Stimulated activated CD8-positive, alpha-beta memory T cell treated with anti-CD3 and anti-CD28 coated beads, Interleukin-12 subunit alpha, Interleukin-12 subunit beta, amount 100 ng/mL, for 1 hour (primary cell): ENCODE measurements around the gene SCMH1.

Source experiments
- DNase-seq: peaks from one replicate; pipeline ENCODE4 v3.0.0-alpha.2; 2020; ENCODE audit warnings: low read depth

Gene SCMH1

GRCh38 chr1:41097105-41097504 lies 145.0 kb downstream of the SCMH1 start:
- no peak for DNase-seq

DNA sequence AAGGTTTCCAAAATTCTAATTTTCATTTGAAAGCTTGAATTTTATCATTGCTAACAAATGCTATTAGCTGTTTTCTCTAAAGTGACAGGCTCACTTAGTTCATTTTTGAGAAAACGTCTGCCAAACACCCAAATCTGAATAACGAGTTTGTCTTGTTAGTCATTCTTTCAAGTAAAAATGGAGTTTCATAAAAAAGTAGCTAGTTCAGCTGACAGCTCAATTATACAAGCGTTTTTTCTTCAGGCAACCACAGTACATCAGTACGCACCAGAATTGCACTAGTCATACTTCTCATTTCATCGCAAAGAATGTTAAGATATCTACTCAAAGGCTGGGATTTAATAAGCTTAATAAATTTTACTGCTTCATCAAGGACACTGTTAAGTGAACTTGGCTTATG lies 148.3 kb downstream of the SCMH1 start:
- DNase-seq: no peak

- no peak for DNase-seq
Observed at GRCh38 chr1:41086921-41087320, 155.2 kb downstream of the SCMH1 start.

DNA sequence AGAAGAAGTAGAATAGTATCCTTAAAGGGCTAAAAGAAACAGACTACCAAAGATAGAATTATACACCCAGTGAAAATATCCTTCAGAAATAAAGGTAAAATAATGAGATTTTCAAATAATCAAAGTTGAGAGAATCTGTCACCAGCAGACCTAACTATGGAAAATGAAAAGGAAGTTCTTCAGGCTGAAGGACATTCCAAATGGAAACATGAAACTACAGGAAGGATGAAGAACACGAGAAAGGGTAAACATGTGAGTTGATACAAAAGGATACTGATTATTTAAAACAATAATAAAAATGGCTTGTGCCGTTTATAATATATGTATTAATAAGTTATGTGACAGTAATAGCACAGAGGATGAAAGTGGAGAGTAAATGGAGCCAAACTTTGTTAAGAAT lies 163.5 kb downstream of the SCMH1 start:
- DNase-seq: no peak

GRCh38 chr1:41078193-41078592 lies 163.9 kb downstream of the SCMH1 start:
- DNase-seq: no peak

DNA sequence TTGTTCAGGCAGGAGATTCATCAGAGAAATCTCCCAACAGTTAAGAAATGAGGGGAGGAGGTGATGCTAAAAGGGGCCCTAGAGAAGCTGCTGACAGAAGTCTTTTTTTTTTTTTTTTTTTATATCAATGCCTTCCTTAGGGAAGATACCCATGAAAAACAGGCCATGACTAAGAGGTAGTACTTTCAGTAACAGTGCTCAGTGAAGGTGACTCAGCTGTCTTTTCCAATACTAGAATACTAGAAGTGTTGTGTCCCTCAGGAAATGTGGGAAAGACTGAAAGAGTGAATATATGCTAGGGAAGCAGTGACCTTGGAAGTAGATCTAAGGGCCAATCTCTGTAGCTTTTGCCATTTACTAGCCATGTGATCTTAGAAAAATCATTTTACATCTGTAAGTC lies 168.1 kb downstream of the SCMH1 start:
- no peak for DNase-seq

DNA sequence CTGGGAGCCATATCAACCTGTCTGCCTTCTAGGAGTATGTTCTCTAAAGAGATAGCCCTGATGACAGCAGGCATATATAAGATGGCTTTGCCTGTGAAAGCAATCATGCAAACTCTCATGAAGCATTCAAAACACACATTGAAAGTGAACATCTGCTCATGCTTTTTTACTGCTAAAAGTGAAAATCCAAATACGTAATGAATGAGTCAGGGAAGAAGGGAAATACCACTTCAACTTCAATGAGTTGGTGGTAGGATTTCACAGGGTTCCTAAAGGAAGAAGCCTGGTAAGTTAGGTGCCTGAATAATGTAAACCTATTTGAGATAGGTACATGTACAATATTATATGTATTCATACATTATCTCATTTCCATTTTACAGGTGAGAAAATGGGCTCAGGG lies 170.1 kb downstream of the SCMH1 start:
- no peak for DNase-seq

DNA sequence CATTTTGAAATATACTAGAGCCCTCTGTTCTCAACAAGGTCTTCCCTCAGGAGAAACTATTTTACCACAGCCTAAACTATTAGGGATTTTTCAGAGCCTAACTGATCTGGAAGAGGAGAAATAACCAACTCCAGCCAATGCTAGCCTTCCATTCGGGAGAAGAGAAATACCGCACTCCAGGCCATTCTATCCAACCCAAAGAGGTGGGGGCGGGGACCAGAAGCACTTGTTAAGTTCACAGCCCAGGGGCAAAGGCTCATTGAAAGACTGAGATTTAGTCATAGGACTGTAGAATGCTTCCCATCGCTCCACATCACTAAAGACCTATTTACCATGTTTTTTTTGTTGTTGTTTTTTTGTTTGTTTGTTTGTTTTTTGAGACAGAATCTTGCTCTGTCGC lies 185.2 kb downstream of the SCMH1 start:
- no peak for DNase-seq

DNA sequence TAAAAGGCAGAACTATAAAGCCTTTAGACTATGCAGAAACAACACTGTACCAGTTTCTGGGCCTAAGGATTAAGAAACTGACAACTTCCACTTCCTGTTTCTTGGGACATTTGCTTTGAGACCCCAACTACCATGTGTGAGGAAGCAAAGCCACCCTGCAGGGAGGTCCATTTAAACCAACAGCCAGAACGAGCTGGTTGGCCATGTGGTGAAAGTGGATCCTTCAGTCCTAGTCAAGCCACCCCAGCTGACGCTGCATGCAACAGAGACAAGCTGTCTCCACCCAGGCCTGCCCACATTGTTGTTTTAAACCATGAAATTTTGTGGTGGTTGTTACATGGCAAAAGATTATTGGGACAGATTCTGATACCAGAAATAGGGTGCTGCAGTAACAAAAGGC lies 188.8 kb downstream of the SCMH1 start:
- no peak for DNase-seq

DNA sequence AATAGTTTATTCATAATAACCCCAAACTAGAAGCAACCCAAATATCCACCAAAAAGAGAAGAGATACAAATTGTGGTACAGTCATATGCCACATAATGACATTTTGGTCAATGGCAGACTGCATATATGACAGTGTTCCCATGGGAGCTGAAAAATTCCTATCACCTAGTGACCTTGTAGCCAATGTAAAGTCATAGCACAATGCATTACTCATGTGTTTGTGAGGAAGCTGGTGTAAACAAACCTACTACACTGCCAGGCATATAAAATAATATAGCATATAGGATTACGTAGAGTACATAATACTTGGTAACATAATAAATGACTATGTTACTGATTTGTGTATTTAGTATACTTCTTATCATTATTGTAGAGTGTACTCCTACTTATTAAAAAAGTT lies 191.1 kb downstream of the SCMH1 start:
- DNase-seq: no peak

- no peak for DNase-seq
Observed at GRCh38 chr1:41048540-41048939, 193.6 kb downstream of the SCMH1 start.

GRCh38 chr1:41046347-41046775 lies 195.7 kb downstream of the SCMH1 start:
- DNase-seq: no peak

GRCh38 chr1:41045740-41046139 lies 196.4 kb downstream of the SCMH1 start:
- no peak for DNase-seq

- no peak for DNase-seq
Observed at GRCh38 chr1:41044187-41044586, 197.9 kb downstream of the SCMH1 start.

GRCh38 chr1:41041614-41042270 lies 200.4 kb downstream of the SCMH1 start:
- DNase-seq: no peak

- no peak for DNase-seq
Observed at GRCh38 chr1:41038110-41038509, 204.0 kb downstream of the SCMH1 start.

- no peak for DNase-seq
Observed at GRCh38 chr1:41037116-41037903, 204.8 kb downstream of the SCMH1 start.

DNA sequence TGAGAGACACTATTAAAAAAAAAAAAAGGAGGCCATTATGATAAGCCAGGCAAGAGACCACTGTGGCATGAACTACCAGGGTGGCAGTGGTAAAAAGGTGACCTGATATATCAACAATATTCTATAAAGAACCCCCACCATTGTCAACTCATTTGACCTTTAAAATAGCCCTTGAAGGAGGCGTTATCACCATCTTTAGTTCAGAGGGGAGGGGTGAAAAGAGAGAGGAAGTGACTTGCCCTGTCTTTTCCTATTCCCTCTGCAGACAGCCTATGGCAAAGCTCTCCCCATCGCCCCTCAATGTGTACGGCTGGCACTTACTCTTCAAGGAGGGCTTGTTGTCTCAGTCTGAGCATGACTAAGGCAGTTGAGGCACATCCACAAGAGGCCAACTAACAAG lies 208.8 kb downstream of the SCMH1 start:
- no peak for DNase-seq

GRCh38 chr1:41032147-41032546 lies 210.0 kb downstream of the SCMH1 start:
- no peak for DNase-seq

DNA sequence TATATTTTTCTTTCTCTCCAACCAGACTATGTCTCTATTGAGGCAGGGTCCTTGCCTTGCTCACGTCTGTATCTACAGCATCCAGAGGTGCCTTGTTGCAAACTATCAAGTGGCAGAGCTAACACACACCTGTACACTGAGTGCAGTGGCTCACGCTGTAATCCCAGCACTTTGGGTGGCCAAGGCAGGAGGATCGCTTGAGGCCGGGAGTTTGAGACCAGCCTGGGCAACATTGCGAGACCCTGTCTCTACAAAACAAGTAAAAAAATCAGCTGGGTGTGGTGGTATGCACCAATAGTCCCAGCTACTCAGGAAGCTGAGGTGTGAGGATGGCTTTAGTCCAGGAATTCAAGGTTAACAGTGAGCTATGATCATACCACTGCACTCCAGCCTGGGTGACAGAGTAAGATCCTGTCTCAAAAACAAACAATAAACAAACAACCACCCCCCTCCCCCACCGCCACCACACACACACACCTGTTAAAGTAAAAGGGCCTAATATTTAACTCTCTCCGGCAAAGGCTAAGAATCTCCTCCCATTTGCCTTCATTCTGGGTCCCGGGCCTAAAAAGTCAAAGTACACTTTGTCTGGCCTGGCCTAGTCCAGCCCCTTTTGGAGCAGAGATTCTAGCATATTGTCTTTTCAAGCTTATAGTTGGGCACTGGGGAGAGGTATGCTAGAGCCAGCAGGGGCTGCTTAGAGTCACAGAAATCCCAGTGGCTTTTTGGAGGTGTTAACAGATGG lies 211.1 kb downstream of the SCMH1 start:
- DNase-seq: no peak

- DNase-seq: no peak
Observed at GRCh38 chr1:41028034-41028642, 214.0 kb downstream of the SCMH1 start.

DNA sequence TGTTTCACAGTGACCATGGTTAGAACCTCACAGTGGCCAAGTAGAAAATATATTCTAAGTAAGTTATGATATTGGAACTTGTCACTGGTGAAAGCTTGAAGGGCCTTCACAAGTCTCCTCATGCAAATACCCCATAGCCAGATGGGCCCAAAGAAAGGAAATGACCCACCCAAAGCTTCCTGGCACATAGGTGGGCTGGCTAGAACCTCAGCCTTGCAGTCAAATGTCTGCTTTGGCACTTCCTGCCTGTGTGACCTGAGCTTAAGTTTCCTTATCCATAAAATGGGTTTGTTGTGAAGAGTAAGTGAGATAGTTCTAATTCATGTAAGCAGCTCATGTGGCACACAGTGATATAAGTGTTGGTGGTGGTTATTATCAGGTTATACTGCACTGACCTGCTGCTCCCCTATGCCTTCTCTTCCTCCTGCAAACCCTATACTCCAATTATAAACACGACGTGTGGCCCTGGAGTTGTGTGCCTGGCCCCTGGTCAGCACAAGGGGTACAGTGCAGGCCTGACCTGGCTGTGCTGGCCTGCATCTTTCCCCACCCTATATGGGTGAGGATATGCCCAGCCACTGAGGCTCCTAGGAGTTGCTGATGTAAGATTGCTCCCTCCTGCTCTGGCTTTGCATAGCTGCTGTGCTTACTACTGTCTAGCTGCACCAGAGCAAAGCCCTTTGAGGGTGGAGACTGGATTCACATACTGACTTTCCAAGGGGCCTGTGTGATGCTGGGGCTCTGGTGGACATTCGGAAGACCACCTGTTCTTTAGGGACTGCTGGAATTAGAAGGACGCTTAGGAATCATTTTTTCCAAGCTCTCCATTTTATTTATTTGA lies 215.9 kb downstream of the SCMH1 start:
- no peak for DNase-seq
